A549 treated with Hydrocortisone at 1 μM for 4 hours (cell line): Measurements from ENCODE around the gene NGFR. TPM values are rescaled to one million over a fixed set of nuclear protein-coding genes. Genes with fewer than 3 reads are reported as not detected.

ENCODE experiments used
- total RNA-seq: library from RNA; stranded (reverse); fragments of 200-300 nt; extraction: Qiagen RNA extraction; gene quantifications from 5 replicates; pipeline ENCODE4 v1.2.3, GENCODE V29; 2022

NGFR gene
- 0.82 to 1.1 TPM (median 0.90 TPM) in 5 replicates for total RNA-seq

DNA sequence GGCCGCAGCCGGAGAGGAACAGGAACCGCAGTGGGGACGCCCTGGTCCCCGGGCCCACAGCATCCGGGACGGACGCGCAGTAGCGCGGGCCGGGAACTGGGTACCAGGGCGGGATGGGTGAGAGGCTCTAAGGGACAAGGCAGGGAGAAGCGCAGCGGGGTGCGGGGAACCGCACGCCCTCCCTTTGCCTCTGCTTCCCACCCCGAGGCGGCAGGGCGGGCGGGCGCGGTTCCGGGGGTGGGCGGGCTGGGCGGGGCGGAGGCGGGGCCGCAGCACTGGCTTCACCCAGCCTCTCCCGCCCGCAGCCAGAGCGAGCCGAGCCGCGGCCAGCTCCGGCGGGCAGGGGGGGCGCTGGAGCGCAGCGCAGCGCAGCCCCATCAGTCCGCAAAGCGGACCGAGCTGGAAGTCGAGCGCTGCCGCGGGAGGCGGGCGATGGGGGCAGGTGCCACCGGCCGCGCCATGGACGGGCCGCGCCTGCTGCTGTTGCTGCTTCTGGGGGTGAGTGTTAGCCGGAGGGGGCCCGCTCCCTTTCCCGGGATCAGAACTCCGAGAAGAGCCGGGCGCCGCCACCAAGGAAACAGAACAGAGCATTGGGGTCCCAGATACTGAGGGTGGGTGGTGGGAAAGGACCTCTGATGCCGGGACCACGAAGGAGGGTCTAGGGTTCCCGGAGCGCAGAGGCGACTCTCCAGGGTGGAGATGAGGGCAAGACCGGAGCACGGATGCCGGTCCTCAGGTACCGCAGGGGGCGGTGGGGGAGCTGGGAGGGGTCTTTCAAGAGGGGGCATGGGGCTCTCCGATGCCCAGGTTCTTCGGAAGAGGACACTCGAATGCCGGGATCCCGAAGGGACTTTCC lies at the start of gene NGFR:
TSS of gene NGFR (plus strand) at position 308 of the 856 bp plus-strand sequence. CDS start at position 433, 125 bp downstream.

Other genes with a start within 250 kb of the NGFR start
- 6.7 to 9.5 TPM (median 9.0 TPM) in 5 replicates for gene ZNF652, start 133.0 kb upstream of the NGFR start, total RNA-seq
- gene PHB1, start 80.4 kb upstream of the NGFR start, total RNA-seq, result 332 to 459 TPM (median 426 TPM) in 5 replicates
- gene NXPH3, start 80.6 kb downstream of the NGFR start, total RNA-seq, result 1.0 to 1.4 TPM (median 1.3 TPM) in 5 replicates
- 37.7 to 49.7 TPM (median 42.3 TPM) in 5 replicates for gene SPOP, start 182.8 kb downstream of the NGFR start, total RNA-seq
- gene SLC35B1, start 212.7 kb downstream of the NGFR start, total RNA-seq, result 87.0 to 100 TPM (median 95.3 TPM) in 5 replicates